Measurements from ENCODE around the gene GRB2.

Gene GRB2

GRCh38 chr17:75405365-75406221, at the start of gene GRB2:
TSS of gene GRB2 (minus strand) at chr17:75405678. CDS start at chr17:75393628, 12,050 bp downstream.
- TF ChIP-seq GATA3 (IDR thresholded peaks at IDR 0.05; ENCODE audit: low read depth, low read length) (no peak), GATA2 (IDR thresholded peaks at IDR 0.05; ENCODE audit: low read depth, low read length) (no peak)

- TF ChIP-seq GATA3 (IDR thresholded peaks at IDR 0.05; ENCODE audit: low read depth, low read length) (no peak), GATA2 (IDR thresholded peaks at IDR 0.05; ENCODE audit: low read depth, low read length) (no peak)
These were observed 48.7 kb upstream of the GRB2 start for GRCh38 chr17:75454193-75454592.

- TF ChIP-seq GATA2 (IDR thresholded peaks at IDR 0.05; ENCODE audit: low read depth, low read length) = no peak
- no peak for TF ChIP-seq GATA3 (IDR thresholded peaks at IDR 0.05; ENCODE audit: low read depth, low read length)
These were observed 44.8 kb upstream of the GRB2 start for GRCh38 chr17:75450270-75450669.

GRCh38 chr17:75447951-75448856, 42.7 kb upstream of the GRB2 start:
- TF ChIP-seq GATA3 (IDR thresholded peaks at IDR 0.05; ENCODE audit: low read depth, low read length) (no peak), GATA2 (IDR thresholded peaks at IDR 0.05; ENCODE audit: low read depth, low read length) (no peak)

- TF ChIP-seq GATA2 (IDR thresholded peaks at IDR 0.05; ENCODE audit: low read depth, low read length) (no peak), GATA3 (IDR thresholded peaks at IDR 0.05; ENCODE audit: low read depth, low read length) (no peak)
These were observed 39.8 kb upstream of the GRB2 start for GRCh38 chr17:75445296-75445695.

- TF ChIP-seq GATA2 (IDR thresholded peaks at IDR 0.05; ENCODE audit: low read depth, low read length) = no peak
- no peak for TF ChIP-seq GATA3 (IDR thresholded peaks at IDR 0.05; ENCODE audit: low read depth, low read length)
These were observed 37.0 kb upstream of the GRB2 start for GRCh38 chr17:75442168-75443103.

GRCh38 chr17:75440738-75441448, 35.4 kb upstream of the GRB2 start:
- TF ChIP-seq GATA2 (IDR thresholded peaks at IDR 0.05; ENCODE audit: low read depth, low read length) = no peak
- no peak for TF ChIP-seq GATA3 (IDR thresholded peaks at IDR 0.05; ENCODE audit: low read depth, low read length)

- TF ChIP-seq GATA2 (IDR thresholded peaks at IDR 0.05; ENCODE audit: low read depth, low read length) (no peak), GATA3 (IDR thresholded peaks at IDR 0.05; ENCODE audit: low read depth, low read length) (no peak)
These were observed 33.8 kb upstream of the GRB2 start for GRCh38 chr17:75439287-75439686.

GRCh38 chr17:75433218-75433783, 27.8 kb upstream of the GRB2 start:
- TF ChIP-seq GATA3 (IDR thresholded peaks at IDR 0.05; ENCODE audit: low read depth, low read length) = no peak

- TF ChIP-seq GATA2 (IDR thresholded peaks at IDR 0.05; ENCODE audit: low read depth, low read length) (no peak), GATA3 (IDR thresholded peaks at IDR 0.05; ENCODE audit: low read depth, low read length) (no peak)
These were observed 24.9 kb upstream of the GRB2 start for GRCh38 chr17:75430159-75430974.

- TF ChIP-seq GATA2 (IDR thresholded peaks at IDR 0.05; ENCODE audit: low read depth, low read length) = no peak
- no peak for TF ChIP-seq GATA3 (IDR thresholded peaks at IDR 0.05; ENCODE audit: low read depth, low read length)
These were observed 23.3 kb upstream of the GRB2 start for GRCh38 chr17:75428543-75429469.

All from SH-SY5Y (cell line).